HG02571 (cell line): ENCODE data around the gene ZNF432.

Experiments
- ATAC-seq: cut with Tn5 transposase; IDR thresholded peaks from one replicate; pipeline ENCODE4 v1.9.1; 2021; ENCODE audit warnings: mild to moderate bottlenecking, moderate library complexity; ENCODE audit not compliant: unreplicated experiment

ZNF432 gene

GRCh38 chr19:52010674-52011073, 38.0 kb downstream of the ZNF432 start:
- ATAC-seq = no peak

- ATAC-seq = peak; percentile 95
These were observed 40.7 kb downstream of the ZNF432 start, which contains the start of gene ZNF615 for GRCh38 chr19:52007806-52008557. TSS of gene ZNF615 (minus strand) at chr19:52008211. CDS start at chr19:52003711, 4,500 bp downstream.

DNA sequence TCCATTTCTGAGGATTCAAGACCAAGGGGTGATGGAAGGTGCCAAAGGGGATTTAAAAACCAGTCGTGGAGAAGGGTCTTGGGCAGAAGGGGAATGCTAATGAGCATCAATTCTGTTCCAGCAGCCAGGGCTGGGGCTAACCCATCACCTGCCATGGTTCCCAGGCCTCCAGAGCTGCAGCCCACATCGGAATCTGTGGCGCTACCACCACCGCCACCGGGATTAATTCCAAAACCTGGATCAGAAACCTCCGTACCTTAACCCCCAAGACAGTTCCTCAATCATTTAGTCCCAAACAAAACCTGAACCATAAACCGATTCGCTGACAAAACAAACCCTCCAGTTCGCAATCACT, 41.2 kb downstream of the ZNF432 start:
- no peak for ATAC-seq

- ATAC-seq = no peak
These were observed 54.5 kb downstream of the ZNF432 start for GRCh38 chr19:51994048-51994644.

- no peak for ATAC-seq
These were observed 55.2 kb downstream of the ZNF432 start for GRCh38 chr19:51993422-51993821.

- ATAC-seq = peak; percentile 93
These were observed 62.0 kb downstream of the ZNF432 start, which contains the start of gene ZNF350 for GRCh38 chr19:51986309-51987291. TSS of gene ZNF350 (minus strand) at chr19:51986840. CDS start at chr19:51974360, 12,480 bp downstream.

DNA sequence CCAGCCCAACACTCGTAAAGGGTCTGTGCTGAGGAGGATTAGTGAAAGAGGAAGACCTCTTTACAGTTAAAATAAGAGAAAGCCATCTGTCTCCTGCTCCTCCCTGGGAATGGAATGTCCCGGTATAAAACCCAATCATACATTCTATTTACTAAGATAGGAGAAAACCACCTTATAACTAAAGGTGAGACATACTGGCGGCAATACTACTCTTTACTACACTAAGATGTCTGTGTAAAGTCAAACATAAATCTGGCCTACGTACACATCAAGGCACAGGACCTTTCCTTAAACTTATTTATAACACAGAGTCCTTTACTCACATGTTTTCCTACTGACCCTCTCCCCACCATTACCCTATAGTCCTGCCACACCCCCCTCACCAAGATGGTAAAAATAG, 65.3 kb downstream of the ZNF432 start:
- ATAC-seq = no peak
